Skeletal muscle satellite cell (primary cell): ENCODE data around the gene ROPN1.
"Not testable (repeated sequence)": the region's sequence is repeated elsewhere in the genome, so short reads cannot be mapped to it uniquely, and the experiment has no call there.

Source experiments
- H3K27me3 ChIP-seq: 2 replicates; pipeline ENCODE4 v1.7.0; 2013; ENCODE audit warnings: low read length; ENCODE audit not compliant: control insufficient read depth, insufficient read depth
- H3K36me3 ChIP-seq: 2 replicates; pipeline ENCODE4 v1.7.0; 2013; ENCODE audit warnings: mild to moderate bottlenecking, control low read depth, low read length; ENCODE audit not compliant: insufficient read depth
- H3K4me1 ChIP-seq: 2 replicates; pipeline ENCODE4 v1.7.0; 2013; ENCODE audit warnings: low read length; ENCODE audit not compliant: control insufficient read depth, insufficient read depth
- H3K4me2 ChIP-seq: 2 replicates; pipeline ENCODE4 v1.7.0; 2013; ENCODE audit warnings: mild to moderate bottlenecking, low read length
- H3K4me3 ChIP-seq: 2 replicates; pipeline ENCODE4 v1.7.0; 2013; ENCODE audit warnings: low read length
- H3K9ac ChIP-seq: 2 replicates; pipeline ENCODE4 v1.7.0; 2013; ENCODE audit warnings: mild to moderate bottlenecking, low read depth, low read length, moderate library complexity
- H3K9me3 ChIP-seq: replicated peaks from 2 replicates; pipeline ENCODE4 v1.7.0; 2013; ENCODE audit warnings: mild to moderate bottlenecking, control low read depth, low read length

ROPN1 gene

GRCh38 chr3:123986427-123986826 is 5.5 kb downstream of the ROPN1 start:
- no peaks in the 10 kb centered on the region for H3K4me1 ChIP-seq
- no peaks in the 10 kb centered on the region for H3K36me3 ChIP-seq
- H3K9me3 ChIP-seq: no peaks in the 10 kb centered on the region
- no peak overlapping the region for H3K4me3 ChIP-seq
- H3K27me3 ChIP-seq: peaks cover 83% of the 10 kb centered on the region
- no peak overlapping the region for H3K9ac ChIP-seq
- no peak overlapping the region for H3K4me2 ChIP-seq

DNA sequence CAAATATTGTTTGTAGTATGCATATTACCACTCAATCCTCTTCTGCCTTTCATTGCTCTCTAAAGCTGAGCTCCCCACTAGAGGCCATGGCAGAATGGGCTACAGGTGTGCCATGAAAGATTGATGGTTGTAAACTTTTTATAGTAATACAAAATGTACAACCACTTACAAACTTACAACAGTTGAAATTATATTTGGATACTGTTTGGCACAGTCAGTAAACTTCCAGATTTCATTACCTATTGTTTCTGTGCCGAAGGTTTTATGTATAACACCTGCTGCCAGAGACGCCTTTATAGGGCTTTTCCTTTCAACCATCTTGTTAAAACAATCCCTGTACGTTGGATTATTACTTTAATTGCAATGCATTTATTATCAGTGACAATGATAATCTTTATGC is 7.0 kb downstream of the ROPN1 start:
- H3K4me1 ChIP-seq: no peaks in the 10 kb centered on the region
- no peak overlapping the region for H3K4me2 ChIP-seq
- H3K36me3 ChIP-seq: no peaks in the 10 kb centered on the region
- H3K27me3 ChIP-seq: peaks cover 86% of the 10 kb centered on the region
- no peak overlapping the region for H3K9ac ChIP-seq
- H3K4me3 ChIP-seq: no peak overlapping the region
- H3K9me3 ChIP-seq: no peaks in the 10 kb centered on the region

DNA sequence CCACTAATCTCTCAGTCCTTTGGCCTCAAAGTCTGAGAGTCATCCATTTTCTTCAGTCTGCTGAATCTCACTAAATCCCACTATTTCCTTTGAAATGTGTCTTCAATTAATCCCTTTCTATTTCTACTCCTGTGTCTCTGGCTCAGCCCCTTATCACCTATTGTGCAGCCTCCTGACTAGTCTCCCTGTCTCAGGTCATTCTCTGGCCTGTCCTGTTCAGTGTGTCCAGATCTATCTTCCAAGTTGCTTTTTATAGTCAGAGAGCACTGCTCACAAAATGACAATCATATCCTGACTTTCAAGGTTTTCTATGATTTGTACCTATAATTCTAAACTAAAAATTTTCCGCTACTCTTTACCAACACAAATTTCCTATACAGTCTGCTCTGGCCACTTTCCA is 7.6 kb downstream of the ROPN1 start:
- Histone ChIP-seq H3K4me2 (no peak overlapping the region), H3K4me1 (no peaks in the 10 kb centered on the region), H3K9ac (no peak overlapping the region), H3K36me3 (no peaks in the 10 kb centered on the region), H3K27me3 (peaks cover 82% of the 10 kb centered on the region), H3K9me3 (no peaks in the 10 kb centered on the region), H3K4me3 (no peak overlapping the region)

DNA sequence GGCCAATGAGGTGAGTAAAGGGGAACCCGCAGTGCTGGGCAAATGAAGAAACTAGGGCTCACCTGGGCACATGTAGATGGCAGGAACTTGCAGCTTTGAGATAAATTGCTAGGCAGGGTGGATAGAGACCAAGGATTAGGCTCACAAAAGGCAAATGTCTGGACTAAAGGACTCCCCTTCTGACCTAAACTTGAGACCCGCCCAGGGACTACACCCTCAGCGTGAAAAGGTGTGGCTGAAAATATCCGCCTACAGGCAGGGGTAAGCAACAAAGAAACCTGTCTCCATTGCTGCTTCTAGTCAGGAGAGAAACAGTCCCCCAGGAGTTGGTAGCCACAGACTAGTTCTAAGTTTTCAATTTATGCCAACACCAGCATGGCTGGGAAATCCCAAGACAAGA is 10.6 kb downstream of the ROPN1 start:
- not testable (repeated sequence) for H3K36me3 ChIP-seq, H3K4me2 ChIP-seq, H3K9ac ChIP-seq, H3K4me3 ChIP-seq, H3K4me1 ChIP-seq, H3K9me3 ChIP-seq
- peaks cover 58% of the 10 kb centered on the region for H3K27me3 ChIP-seq

DNA sequence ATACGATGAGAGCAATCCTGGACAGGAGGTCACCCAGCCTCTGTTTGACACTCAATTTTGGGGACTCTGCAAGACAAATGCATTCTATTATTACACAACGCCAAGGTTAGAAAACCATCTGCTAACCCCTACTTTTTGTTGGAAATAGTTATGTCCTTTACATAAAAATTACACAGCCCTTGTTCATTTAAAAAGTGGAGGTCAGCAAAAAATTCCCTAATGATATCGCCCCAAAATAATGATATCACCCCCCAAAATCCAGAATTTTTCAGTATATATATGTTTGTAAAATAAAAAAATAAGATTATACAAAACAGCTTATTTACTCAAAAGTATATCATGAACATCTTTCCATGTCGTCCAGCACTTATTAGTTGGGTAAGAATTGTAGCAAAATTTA is 11.4 kb downstream of the ROPN1 start:
- H3K9ac ChIP-seq: no peak overlapping the region
- peaks cover 56% of the 10 kb centered on the region for H3K27me3 ChIP-seq
- peak overlapping the region; percentile 89 for H3K4me2 ChIP-seq
- no peaks in the 10 kb centered on the region for H3K36me3 ChIP-seq
- no peaks in the 10 kb centered on the region for H3K9me3 ChIP-seq
- H3K4me1 ChIP-seq: no peaks in the 10 kb centered on the region
- H3K4me3 ChIP-seq: no peak overlapping the region

GRCh38 chr3:123979525-123980501 is 12.1 kb downstream of the ROPN1 start:
- not testable (repeated sequence) for H3K9me3 ChIP-seq, H3K4me1 ChIP-seq, H3K36me3 ChIP-seq
- Histone ChIP-seq H3K4me3 (peak overlapping the region; percentile 67), H3K9ac (peak overlapping the region; percentile 31), H3K4me2 (peak overlapping the region; percentile 89), H3K27me3 (peaks cover 54% of the 10 kb centered on the region)

GRCh38 chr3:123976904-123977303 is 15.0 kb downstream of the ROPN1 start:
- H3K4me2 ChIP-seq, H3K4me3 ChIP-seq, H3K9me3 ChIP-seq, H3K36me3 ChIP-seq, H3K4me1 ChIP-seq, H3K9ac ChIP-seq: not testable (repeated sequence)
- H3K27me3 ChIP-seq: peaks cover 30% of the 10 kb centered on the region

DNA sequence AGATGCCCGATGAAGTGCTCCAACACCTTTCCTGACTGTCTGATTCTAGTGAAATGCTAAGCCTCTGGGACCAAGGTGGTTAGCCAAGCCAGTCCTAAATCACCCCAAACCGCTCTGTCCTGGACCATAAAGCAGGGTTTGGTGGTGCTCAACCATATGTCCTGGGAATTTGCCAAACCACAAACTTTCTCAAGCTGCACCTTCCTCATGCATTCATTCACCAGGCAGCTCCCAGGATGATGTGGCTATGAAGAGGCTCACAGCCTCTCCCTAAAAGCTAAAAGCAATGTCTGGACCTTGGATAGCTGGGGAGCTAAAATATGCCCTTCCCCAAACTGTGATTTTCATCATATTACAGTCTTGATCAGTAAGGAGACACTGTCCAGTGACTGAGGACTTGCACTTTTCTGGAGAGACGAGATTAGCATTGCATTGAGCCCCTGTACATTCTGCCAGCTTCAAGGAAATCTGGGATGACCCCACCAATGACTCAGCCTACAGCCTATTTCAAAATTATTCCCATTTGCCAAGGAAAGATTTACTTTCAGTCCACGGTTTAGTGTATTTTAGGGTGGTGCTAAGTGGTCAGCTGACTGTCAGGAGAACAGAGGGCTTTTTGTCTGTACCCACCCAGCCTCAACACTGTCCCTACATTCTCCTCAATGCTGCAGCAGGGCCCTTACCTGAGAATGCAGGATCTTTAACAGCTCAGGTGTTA is 15.6 kb downstream of the ROPN1 start:
- not testable (repeated sequence) for H3K4me3 ChIP-seq, H3K9ac ChIP-seq, H3K4me2 ChIP-seq

DNA sequence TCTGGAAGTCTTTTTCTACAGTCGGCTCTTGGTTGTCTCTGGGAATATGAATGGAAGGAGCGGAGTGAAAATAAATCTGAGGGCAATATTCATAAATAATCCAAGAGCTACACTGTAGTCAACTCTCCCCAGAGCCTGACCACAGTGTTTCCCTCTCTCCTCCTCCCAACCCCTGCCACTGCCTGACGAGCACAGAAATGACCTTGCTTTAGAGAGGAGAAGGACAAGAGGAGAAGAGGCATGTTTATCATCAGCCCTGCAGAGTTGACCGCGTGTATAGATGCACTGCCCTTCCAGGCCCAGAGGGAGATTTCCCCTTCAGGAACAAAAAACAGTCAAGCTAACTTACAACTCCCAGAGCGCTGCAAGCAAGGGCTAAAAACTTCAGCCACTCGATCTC is 16.9 kb downstream of the ROPN1 start:
- H3K4me1 ChIP-seq, H3K9me3 ChIP-seq, H3K4me3 ChIP-seq, H3K4me2 ChIP-seq, H3K36me3 ChIP-seq, H3K9ac ChIP-seq: not testable (repeated sequence)
- H3K27me3 ChIP-seq: peaks cover 29% of the 10 kb centered on the region

More for the DNA sequence above, 15.6 kb downstream of the ROPN1 start:
- not testable (repeated sequence) for H3K9me3 ChIP-seq, H3K36me3 ChIP-seq, H3K4me1 ChIP-seq
- H3K27me3 ChIP-seq: peaks cover 30% of the 10 kb centered on the region

DNA sequence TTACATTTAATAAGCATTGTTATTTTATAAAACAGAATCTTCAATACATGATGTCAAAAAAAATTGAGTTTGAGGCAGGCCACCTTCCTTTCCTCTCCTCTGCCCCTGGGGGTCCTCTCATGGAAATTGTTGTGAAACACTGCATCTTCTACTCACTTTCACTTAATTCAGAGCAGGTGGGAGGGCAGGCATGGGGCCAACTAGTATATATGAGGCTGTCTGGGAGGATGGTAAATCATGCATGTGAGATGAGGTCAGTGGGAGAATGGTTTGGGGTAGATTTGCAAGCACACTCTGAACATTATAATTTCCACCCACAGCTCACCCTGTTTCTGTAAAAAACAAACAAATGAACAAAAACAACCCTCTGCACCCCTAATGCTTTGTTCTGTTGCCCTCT is 20.5 kb downstream of the ROPN1 start:
- Histone ChIP-seq H3K4me1 (no peaks in the 10 kb centered on the region), H3K4me3 (no peak overlapping the region), H3K9ac (no peak overlapping the region), H3K36me3 (no peaks in the 10 kb centered on the region), H3K27me3 (peaks cover 31% of the 10 kb centered on the region), H3K4me2 (no peak overlapping the region), H3K9me3 (no peaks in the 10 kb centered on the region)

DNA sequence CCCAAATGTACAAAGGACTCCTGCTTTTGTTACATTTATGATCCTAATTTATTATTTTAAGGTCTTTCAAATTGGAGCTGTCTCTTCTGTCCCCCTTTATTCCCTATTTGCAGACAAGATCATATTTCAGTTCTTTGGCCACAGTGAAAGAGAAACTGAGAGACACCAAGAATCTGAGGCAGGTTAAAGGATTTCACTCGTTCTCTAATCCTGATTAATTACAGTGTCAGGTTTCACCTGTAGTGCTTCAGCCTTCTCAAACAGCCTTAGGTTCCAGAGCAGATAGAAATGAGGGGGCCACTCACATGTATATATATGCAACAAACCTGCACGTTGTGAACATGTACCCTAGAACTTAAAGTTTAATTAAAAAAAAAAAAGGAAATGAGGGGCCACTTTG is 24.7 kb downstream of the ROPN1 start:
- not testable (repeated sequence) for H3K36me3 ChIP-seq, H3K9ac ChIP-seq, H3K4me1 ChIP-seq, H3K9me3 ChIP-seq, H3K4me2 ChIP-seq, H3K4me3 ChIP-seq
- peaks cover 33% of the 10 kb centered on the region for H3K27me3 ChIP-seq
